Panc1 (cell line): ENCODE results near the gene ZNF652. TPM values are rescaled to one million over a fixed set of nuclear protein-coding genes. Genes with fewer than 3 reads are reported as not detected.
"Not testable (repeated sequence)": the region's sequence is repeated elsewhere in the genome, so short reads cannot be mapped to it uniquely, and the experiment has no call there.

Source experiments
- ATAC-seq: fragments of 200-7000 bp; cut with Tn5 transposase; 2 replicates; pipeline ENCODE4 v1.9.1; 2020; ENCODE audit warnings: mild to moderate bottlenecking, moderate library complexity
- BruUV-seq: library from RNA; stranded (reverse); fragments of 400-500 nt; replicated peaks from 2 replicates; lab custom pipeline; 2021; lab: Mats Ljungman, UMichigan
- CTCF ChIA-PET: fragments of 300-600 bp; sonication (Branson Sonifier 250); formaldehyde crosslinking; loops from one replicate; lab custom pipeline; 2022; ENCODE audit warnings: antibody characterized with exemption; lab: Charles Lee
- POLR2A ChIA-PET: fragments of 300-600 bp; sonication (Branson Sonifier 250); formaldehyde crosslinking; loops from one replicate; lab custom pipeline; 2022; ENCODE audit warnings: antibody characterized with exemption; lab: Charles Lee
- DNase-seq: peaks from one replicate; pipeline ENCODE4 v3.0.0-alpha.2; 2010; ENCODE audit warnings: low read depth, low spot score
- H3K27ac ChIP-seq: 2 replicates; pipeline ENCODE4 v1.5.1; 2011; ENCODE audit warnings: mild to moderate bottlenecking, low read length, inconsistent platforms
- H3K27me3 ChIP-seq: fragments of 200-500 bp; sonication (Bioruptor generic); 2 replicates; pipeline ENCODE4 v1.6.0; 2014; ENCODE audit warnings: low read length, inconsistent platforms; ENCODE audit not compliant: control insufficient read depth, insufficient read depth
- H3K36me3 ChIP-seq: fragments of 200-500 bp; sonication (Bioruptor generic); 2 replicates; pipeline ENCODE4 v1.5.1; 2014; ENCODE audit warnings: inconsistent platforms, mild to moderate bottlenecking, low read length, moderate library complexity; ENCODE audit not compliant: control insufficient read depth, insufficient read depth
- H3K4me1 ChIP-seq: 2 replicates; pipeline ENCODE4 v1.5.1; 2011; ENCODE audit warnings: inconsistent platforms, mild to moderate bottlenecking, low read length, moderate library complexity; ENCODE audit not compliant: control insufficient read depth, insufficient read depth
- H3K4me3 ChIP-seq, 2 experiments: 2 replicates each; pipeline ENCODE4 v1.5.1; 2011 to 2012; ENCODE audit warnings: low read depth in 2 of 2, low read length in 2 of 2, mild to moderate bottlenecking in 2 of 2, inconsistent platforms in 1 of 2, moderate library complexity in 1 of 2
- H3K9me3 ChIP-seq: fragments of 200-500 bp; sonication (Bioruptor generic); 2 replicates; pipeline ENCODE4 v1.5.1; 2014; ENCODE audit warnings: low read depth, mild to moderate bottlenecking, inconsistent platforms, low read length, moderate library complexity; ENCODE audit not compliant: control insufficient read depth, insufficient read depth
- POLR2AphosphoS5 ChIP-seq: IDR thresholded peaks from 2 replicates; pipeline ENCODE4 v1.6.1; 2012; ENCODE audit warnings: mild to moderate bottlenecking, low read depth, low read length, moderate library complexity
- SIN3A ChIP-seq: IDR thresholded peaks from 2 replicates; pipeline ENCODE4 v1.6.1; 2012; ENCODE audit warnings: low read depth, mild to moderate bottlenecking, low read length, moderate library complexity, borderline replicate concordance; ENCODE audit not compliant: insufficient read depth
- TCF7L2 ChIP-seq: IDR thresholded peaks from 2 replicates; pipeline ENCODE4 v1.6.1; 2011; ENCODE audit warnings: mild to moderate bottlenecking, low read depth, low read length, inconsistent platforms
- in situ Hi-C: cut with HindIII; loops from 2 replicates; pipeline ENCODE4 v1.10.0; 2016; ENCODE audit warnings: low sequenced_read_pairs, low pct_unique_long_range_greater_than_20kb
- intact Hi-C: fragments of 100-400 bp; cut with micrococcal nuclease; formaldehyde crosslinking; loops from one replicate; pipeline ENCODE4 v1.10.0; 2022; ENCODE audit not compliant: unreplicated experiment
- total RNA-seq: library from RNA; stranded (reverse); gene quantifications from one replicate; pipeline ENCODE4 v1.2.1, GENCODE V29; 2021; ENCODE audit not compliant: unreplicated experiment
- TF ChIP-seq, protein P1 (sequence below), 2 experiments: IDR thresholded peaks; 2 replicates each; pipeline ENCODE4 v1.6.1; 2011 to 2012; ENCODE audit warnings: low read depth in 2 of 2, control low read depth in 1 of 2, low read length in 1 of 2, mild to moderate bottlenecking in 1 of 2, moderate library complexity in 1 of 2; ENCODE audit not compliant: insufficient read depth in 1 of 2
- TF ChIP-seq, protein P2 (sequence below): fragments of 450-650 bp; IDR thresholded peaks from 2 replicates; pipeline ENCODE4 v1.5.1; 2017; ENCODE audit warnings: mild to moderate bottlenecking

Gene ZNF652
- total RNA-seq, 1 experiment from 2014 or later = 42.4 TPM

DNA sequence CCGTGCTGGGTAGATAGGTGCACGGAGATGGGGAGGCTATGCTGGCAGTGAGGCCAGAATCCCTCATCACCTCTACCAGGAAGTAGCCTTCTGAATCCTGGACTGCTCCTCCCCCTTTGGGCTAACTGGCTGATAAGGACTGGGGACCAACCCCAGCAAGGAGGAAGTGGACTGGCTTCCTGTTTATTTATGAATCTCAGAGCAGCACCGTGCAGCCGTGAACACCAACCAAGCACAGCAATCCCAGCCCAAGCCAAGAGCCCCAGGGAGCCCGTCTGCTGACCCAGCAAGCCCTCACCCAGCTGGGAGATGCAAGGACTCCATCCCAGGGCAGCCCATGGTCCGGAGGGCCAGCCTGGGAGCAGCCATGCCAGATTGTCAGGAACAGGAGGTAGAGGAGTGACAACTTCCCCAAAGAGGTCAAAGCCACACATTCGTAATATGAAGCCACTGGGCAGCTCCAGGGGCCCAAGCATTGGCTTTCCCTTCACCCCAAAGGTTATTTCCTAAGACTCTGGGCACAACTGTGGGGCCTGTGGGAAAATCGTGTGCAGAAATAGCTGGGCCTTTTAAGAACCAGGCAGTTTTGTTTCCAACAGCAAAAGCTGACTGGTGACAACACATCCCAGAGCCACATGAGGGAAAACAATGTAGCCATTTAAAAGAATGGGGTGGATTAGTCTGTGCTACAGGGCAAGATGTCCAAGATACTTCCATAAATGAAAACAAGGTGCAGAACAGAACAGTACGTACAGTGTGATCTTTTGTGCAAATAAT is 28.7 kb upstream of the ZNF652 start:
- in situ Hi-C loops (no loop called here), intact Hi-C loops (no loop called here)
- TF ChIP-seq POLR2AphosphoS5 = no peak
- Histone ChIP-seq H3K27ac (peak overlapping the region; percentile 11; the same call in 1 of the 2 replicates), H3K27me3 (no peaks in the 10 kb centered on the region), H3K4me1 (peaks cover 7% of the 10 kb centered on the region), H3K36me3 (no peaks in the 10 kb centered on the region), H3K4me3 (no peak overlapping the region), H3K9me3 (no peaks in the 10 kb centered on the region)
- CTCF ChIA-PET = no interaction called here
- POLR2A ChIA-PET = no interaction called here
- no TSS peak for BruUV-seq
- no peak for ATAC-seq
- DNase-seq = no peak

DNA sequence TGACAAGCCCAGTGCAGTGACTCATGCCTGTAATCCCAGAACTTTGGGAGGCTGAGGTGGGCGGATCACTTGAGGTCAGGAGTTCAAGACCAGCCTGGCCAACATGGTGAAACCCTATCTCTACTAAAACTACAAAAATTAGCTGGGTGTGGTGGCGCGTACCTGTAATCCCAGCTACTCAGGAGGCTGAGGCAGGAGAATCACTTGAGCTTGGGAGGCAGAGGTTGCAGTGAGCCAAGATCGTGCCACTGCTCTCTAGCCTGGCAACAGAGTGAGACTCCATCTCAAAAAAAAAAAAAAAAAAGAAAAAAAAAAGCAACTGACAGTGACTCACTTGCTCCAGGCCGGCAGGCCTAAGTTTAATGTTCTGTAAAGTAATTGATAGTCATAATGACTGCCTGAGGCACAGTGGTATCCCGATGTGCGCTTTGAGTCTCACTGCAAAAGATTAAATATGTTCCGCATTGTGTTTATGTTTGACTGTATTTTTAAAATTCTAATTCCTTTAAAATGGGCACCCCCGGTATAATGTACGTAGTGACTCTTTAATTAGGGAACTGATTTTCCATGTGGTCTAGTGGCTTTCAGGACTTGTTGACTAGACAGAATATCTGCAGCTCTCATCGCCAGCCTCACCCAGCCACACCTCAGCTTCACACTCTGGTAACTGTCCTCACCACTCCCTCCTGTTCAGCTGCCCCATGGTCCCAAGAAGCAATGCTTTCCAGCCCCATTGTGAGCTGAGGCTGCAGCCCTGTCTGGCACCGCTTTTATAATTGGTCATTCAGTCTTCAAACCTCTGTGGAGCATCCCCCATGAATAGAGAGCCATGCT is 27.7 kb upstream of the ZNF652 start:
- intact Hi-C loops, ATAC-seq, H3K36me3 ChIP-seq, H3K4me3 ChIP-seq, DNase-seq, H3K4me1 ChIP-seq, POLR2A ChIA-PET, H3K27me3 ChIP-seq, H3K9me3 ChIP-seq, BruUV-seq: not testable (repeated sequence)
- H3K27ac ChIP-seq = peak overlapping the region; percentile 11; the same call in 1 of the 2 replicates
- CTCF ChIA-PET = interaction anchor here (0.5 kb wide), 1 partner anchor 22 kb away, joined by 9 read pairs; no protein-coding TSS in a partner anchor
- in situ Hi-C loops = loop anchor here (5.0 kb wide), 1 partner anchor 97 kb away; no protein-coding TSS in a partner anchor

DNA sequence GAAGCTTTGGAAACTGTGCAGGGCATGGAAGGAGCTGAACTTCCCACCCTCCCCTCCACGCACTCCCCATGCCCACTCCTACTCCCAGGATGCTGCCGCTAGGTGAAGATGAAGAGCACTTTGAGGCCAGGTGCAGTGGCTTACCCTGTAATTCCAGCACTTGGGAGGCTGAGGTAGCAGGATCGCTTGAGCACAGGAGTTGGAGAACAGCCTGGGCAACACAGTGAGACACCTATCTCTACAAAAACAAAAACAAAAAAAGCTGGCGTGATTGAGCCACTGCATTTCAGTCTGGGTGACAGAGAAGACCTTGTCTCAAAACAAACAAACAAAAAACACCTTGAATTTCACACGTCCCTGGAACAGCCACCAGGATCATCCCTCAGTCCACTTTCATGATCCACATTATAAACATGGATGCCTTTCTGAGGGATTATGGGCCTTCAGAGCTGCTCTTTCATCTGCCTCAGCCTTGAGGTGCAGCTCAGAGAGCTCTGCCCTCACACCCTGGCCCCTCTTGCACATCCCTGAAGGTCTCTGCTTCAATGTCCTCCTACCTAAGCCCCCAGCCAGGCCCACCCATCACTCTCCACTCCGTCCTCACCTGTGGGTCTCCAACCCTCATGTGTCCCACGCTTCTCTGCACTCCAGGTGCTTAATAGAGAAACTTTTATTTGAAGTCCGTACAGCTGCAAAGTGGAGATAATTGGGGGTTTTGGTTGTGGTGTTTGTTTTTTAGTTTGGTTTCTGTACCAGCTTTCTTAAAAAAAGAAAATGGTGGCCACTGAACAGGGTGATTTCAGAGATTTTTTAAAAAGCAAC is 26.9 kb upstream of the ZNF652 start:
- no peak for DNase-seq
- POLR2A ChIA-PET = no interaction called here
- Histone ChIP-seq H3K9me3 (no peaks in the 10 kb centered on the region), H3K4me1 (peaks cover 7% of the 10 kb centered on the region; the same call in 1 of the 2 replicates), H3K4me3 (no peak overlapping the region), H3K27ac (no peak overlapping the region), H3K36me3 (no peaks in the 10 kb centered on the region), H3K27me3 (no peaks in the 10 kb centered on the region)
- no TSS peak for BruUV-seq
- TF ChIP-seq, protein P1, sequence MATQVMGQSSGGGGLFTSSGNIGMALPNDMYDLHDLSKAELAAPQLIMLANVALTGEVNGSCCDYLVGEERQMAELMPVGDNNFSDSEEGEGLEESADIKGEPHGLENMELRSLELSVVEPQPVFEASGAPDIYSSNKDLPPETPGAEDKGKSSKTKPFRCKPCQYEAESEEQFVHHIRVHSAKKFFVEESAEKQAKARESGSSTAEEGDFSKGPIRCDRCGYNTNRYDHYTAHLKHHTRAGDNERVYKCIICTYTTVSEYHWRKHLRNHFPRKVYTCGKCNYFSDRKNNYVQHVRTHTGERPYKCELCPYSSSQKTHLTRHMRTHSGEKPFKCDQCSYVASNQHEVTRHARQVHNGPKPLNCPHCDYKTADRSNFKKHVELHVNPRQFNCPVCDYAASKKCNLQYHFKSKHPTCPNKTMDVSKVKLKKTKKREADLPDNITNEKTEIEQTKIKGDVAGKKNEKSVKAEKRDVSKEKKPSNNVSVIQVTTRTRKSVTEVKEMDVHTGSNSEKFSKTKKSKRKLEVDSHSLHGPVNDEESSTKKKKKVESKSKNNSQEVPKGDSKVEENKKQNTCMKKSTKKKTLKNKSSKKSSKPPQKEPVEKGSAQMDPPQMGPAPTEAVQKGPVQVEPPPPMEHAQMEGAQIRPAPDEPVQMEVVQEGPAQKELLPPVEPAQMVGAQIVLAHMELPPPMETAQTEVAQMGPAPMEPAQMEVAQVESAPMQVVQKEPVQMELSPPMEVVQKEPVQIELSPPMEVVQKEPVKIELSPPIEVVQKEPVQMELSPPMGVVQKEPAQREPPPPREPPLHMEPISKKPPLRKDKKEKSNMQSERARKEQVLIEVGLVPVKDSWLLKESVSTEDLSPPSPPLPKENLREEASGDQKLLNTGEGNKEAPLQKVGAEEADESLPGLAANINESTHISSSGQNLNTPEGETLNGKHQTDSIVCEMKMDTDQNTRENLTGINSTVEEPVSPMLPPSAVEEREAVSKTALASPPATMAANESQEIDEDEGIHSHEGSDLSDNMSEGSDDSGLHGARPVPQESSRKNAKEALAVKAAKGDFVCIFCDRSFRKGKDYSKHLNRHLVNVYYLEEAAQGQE (IDR thresholded peaks at IDR 0.05; ENCODE audit: insufficient read depth in 1 of 2, low read depth in 2 of 2, low read length in 1 of 2) = no peak
- no peak for TF ChIP-seq POLR2AphosphoS5
- TF ChIP-seq TCF7L2 = no peak
- no peak for TF ChIP-seq SIN3A
- TF ChIP-seq, protein P2, sequence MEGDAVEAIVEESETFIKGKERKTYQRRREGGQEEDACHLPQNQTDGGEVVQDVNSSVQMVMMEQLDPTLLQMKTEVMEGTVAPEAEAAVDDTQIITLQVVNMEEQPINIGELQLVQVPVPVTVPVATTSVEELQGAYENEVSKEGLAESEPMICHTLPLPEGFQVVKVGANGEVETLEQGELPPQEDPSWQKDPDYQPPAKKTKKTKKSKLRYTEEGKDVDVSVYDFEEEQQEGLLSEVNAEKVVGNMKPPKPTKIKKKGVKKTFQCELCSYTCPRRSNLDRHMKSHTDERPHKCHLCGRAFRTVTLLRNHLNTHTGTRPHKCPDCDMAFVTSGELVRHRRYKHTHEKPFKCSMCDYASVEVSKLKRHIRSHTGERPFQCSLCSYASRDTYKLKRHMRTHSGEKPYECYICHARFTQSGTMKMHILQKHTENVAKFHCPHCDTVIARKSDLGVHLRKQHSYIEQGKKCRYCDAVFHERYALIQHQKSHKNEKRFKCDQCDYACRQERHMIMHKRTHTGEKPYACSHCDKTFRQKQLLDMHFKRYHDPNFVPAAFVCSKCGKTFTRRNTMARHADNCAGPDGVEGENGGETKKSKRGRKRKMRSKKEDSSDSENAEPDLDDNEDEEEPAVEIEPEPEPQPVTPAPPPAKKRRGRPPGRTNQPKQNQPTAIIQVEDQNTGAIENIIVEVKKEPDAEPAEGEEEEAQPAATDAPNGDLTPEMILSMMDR = no peak
- ATAC-seq = no peak
- intact Hi-C loops (no loop called here), in situ Hi-C loops (loop anchor here (5.0 kb wide), 1 partner anchor 97 kb away; no protein-coding TSS in a partner anchor)
- CTCF ChIA-PET = interaction anchor here (0.5 kb wide), 1 partner anchor 21 kb away, joined by 9 read pairs; no protein-coding TSS in a partner anchor
